Caco-2 (cell line): ENCODE data around the gene RTN1. TPM values are rescaled to one million over a fixed set of nuclear protein-coding genes. Genes with fewer than 3 reads are reported as not detected.
A peak's percentile ranks its signal among the peaks of the same experiment; 100 is the strongest.

ENCODE experiments used
- BruUV-seq: library from RNA; stranded (reverse); fragments of 400-500 nt; replicated peaks from 2 replicates; lab custom pipeline; 2021; lab: Mats Ljungman, UMichigan
- CTCF ChIA-PET: fragments of 300-600 bp; sonication (Branson Sonifier 250); formaldehyde crosslinking; loops from one replicate; lab custom pipeline; 2022; ENCODE audit warnings: antibody characterized with exemption; lab: Charles Lee
- POLR2A ChIA-PET: fragments of 300-600 bp; sonication (Branson Sonifier 250); formaldehyde crosslinking; loops from one replicate; lab custom pipeline; 2022; ENCODE audit warnings: antibody characterized with exemption; lab: Charles Lee
- DNase-seq, 2 experiments: peaks; one replicate each; pipeline versions ENCODE4 v3.0.0 to v3.0.0-alpha.2; 2020 to 2022
- H3K27me3 ChIP-seq: replicated peaks from 2 replicates; pipeline ENCODE4 v1.6.0; 2011; ENCODE audit warnings: low read length; ENCODE audit not compliant: control insufficient read depth, insufficient read depth
- H3K36me3 ChIP-seq: 2 replicates; pipeline ENCODE4 v1.5.1; 2011; ENCODE audit warnings: low read length; ENCODE audit not compliant: control insufficient read depth, insufficient read depth
- H3K4me1 ChIP-seq: fragments of 250-450 bp; sonication (Bioruptor Pico); 2 replicates; pipeline ENCODE4 v1.5.1; 2020; ENCODE audit warnings: mild to moderate bottlenecking
- H3K4me3 ChIP-seq: 2 replicates; pipeline ENCODE4 v1.5.1; 2011; ENCODE audit warnings: low read depth, mild to moderate bottlenecking, control low read depth, low read length
- H3K9me3 ChIP-seq: fragments of 250-450 bp; sonication (Bioruptor Pico); 2 replicates; pipeline ENCODE4 v1.5.1; 2020; ENCODE audit warnings: mild to moderate bottlenecking, moderate library complexity
- H3K27ac Mint-ChIP-seq: one replicate; pipeline ENCODE4 v1.8.0; 2022; ENCODE audit warnings: mixed read lengths; ENCODE audit not compliant: unreplicated experiment
- H3K27me3 Mint-ChIP-seq: one replicate; pipeline ENCODE4 v1.8.0; 2022; ENCODE audit warnings: mixed read lengths; ENCODE audit not compliant: insufficient read depth, unreplicated experiment
- H3K36me3 Mint-ChIP-seq: one replicate; pipeline ENCODE4 v1.8.0; 2022; ENCODE audit warnings: mild to moderate bottlenecking, mixed read lengths; ENCODE audit not compliant: insufficient read depth, unreplicated experiment
- H3K4me1 Mint-ChIP-seq: one replicate; pipeline ENCODE4 v1.8.0; 2022; ENCODE audit warnings: low read depth, mixed read lengths; ENCODE audit not compliant: unreplicated experiment
- H3K4me3 Mint-ChIP-seq: one replicate; pipeline ENCODE4 v1.8.0; 2022; ENCODE audit warnings: mild to moderate bottlenecking, moderate library complexity, mixed read lengths; ENCODE audit not compliant: unreplicated experiment
- H3K9me3 Mint-ChIP-seq: one replicate; pipeline ENCODE4 v1.8.0; 2022; ENCODE audit warnings: mixed read lengths; ENCODE audit not compliant: unreplicated experiment
- CTCF ChIP-seq, 2 experiments: fragments of 200-600 bp in 1 of 2; IDR thresholded peaks; 1 replicate in 1 of 2; 2 replicates in 1 of 2; pipeline versions ENCODE4 v1.5.1 to v1.8.0; 2011 to 2022; ENCODE audit warnings: antibody characterized with exemption in 1 of 2, control low read depth in 1 of 2, inconsistent platforms in 1 of 2, low read depth in 1 of 2, low read length in 1 of 2, mild to moderate bottlenecking in 1 of 2, moderate library complexity in 1 of 2; ENCODE audit not compliant: insufficient read depth in 1 of 2, severe bottlenecking in 1 of 2, unreplicated experiment in 1 of 2
- intact Hi-C: fragments of 100-400 bp; cut with micrococcal nuclease; formaldehyde crosslinking; loops from one replicate; pipeline ENCODE4 v1.10.0; 2022; ENCODE audit not compliant: unreplicated experiment
- total RNA-seq: library from RNA; stranded (reverse); gene quantifications from 2 replicates; pipeline ENCODE4 v1.2.3, GENCODE V29; 2022

The RTN1 gene
- total RNA-seq, 1 experiment from 2014 or later: 0.25 TPM

GRCh38 chr14:59580911-59581310, 289.7 kb downstream of the RTN1 start:
- Mint-ChIP-seq H3K4me1 (no peaks in the 10 kb centered on the region), H3K4me3 (no peak overlapping the region), H3K9me3 (no peaks in the 10 kb centered on the region), H3K27ac (no peak overlapping the region), H3K27me3 (no peaks in the 10 kb centered on the region), H3K36me3 (no peaks in the 10 kb centered on the region)
- intact Hi-C loops: no loop called here
- DNase-seq: no peak
- POLR2A ChIA-PET: no interaction called here
- no TSS peak for BruUV-seq
- Histone ChIP-seq H3K4me1 (no peaks in the 10 kb centered on the region), H3K27me3 (no peaks in the 10 kb centered on the region), H3K4me3 (no peak overlapping the region), H3K36me3 (no peaks in the 10 kb centered on the region), H3K9me3 (no peaks in the 10 kb centered on the region)
- CTCF ChIA-PET: no interaction called here
- TF ChIP-seq CTCF (IDR thresholded peaks at IDR 0.05; ENCODE audit: insufficient read depth in 1 of 2, low read depth in 1 of 2, low read length in 1 of 2, severe bottlenecking in 1 of 2, unreplicated experiment in 1 of 2): no peak

- intact Hi-C loops: loop anchor here (1.0 to 10.0 kb wide), 4 partner anchors 64 to 608 kb away; no protein-coding TSS in a partner anchor
- BruUV-seq: no TSS peak
These were observed 294.0 kb downstream of the RTN1 start, which contains the start of gene CCDC175 for GRCh38 chr14:59576332-59577294. CCDC175 (minus strand) TSS chr14:59576812; CDS start chr14:59576775, 37 bp downstream.

More at GRCh38 chr14:59576332-59577294, 294.0 kb downstream of the RTN1 start, which contains the start of gene CCDC175:
- H3K4me1 Mint-ChIP-seq: no peaks in the 10 kb centered on the region
- H3K27ac Mint-ChIP-seq: no peak within 1 kb of the TSS
- Histone ChIP-seq H3K4me1 (no peaks in the 10 kb centered on the region), H3K36me3 (no peaks in the 10 kb centered on the region), H3K27me3 (no peaks in the 10 kb centered on the region), H3K9me3 (0 out of 2 replicates have a peak, but pooled peaks cover 4% of the 10 kb centered on the region), H3K4me3 (peak within 1 kb of the TSS; percentile 39)
- peak; percentile 77 to 81 for TF ChIP-seq CTCF (IDR thresholded peaks at IDR 0.05; ENCODE audit: insufficient read depth in 1 of 2, low read depth in 1 of 2, low read length in 1 of 2, severe bottlenecking in 1 of 2, unreplicated experiment in 1 of 2)
- ChIA-PET POLR2A (interaction anchor here (1.2 kb wide), 1 partner anchor 92 kb away, joined by 3 read pairs; the partner anchor contains the start of genes JKAMP and L3HYPDH), CTCF (interaction anchor here (0.6 to 2.9 kb wide), 5 partner anchors 8 to 163 kb away, joined by 3 to 24 read pairs (median 5); partner anchors contain the start of genes JKAMP and L3HYPDH)
- H3K27me3 Mint-ChIP-seq: no peaks in the 10 kb centered on the region
- H3K4me3 Mint-ChIP-seq: peak within 1 kb of the TSS; percentile 69
- DNase-seq: peak; percentile 81 to 84
- H3K9me3 Mint-ChIP-seq: no peaks in the 10 kb centered on the region
- no peaks in the 10 kb centered on the region for H3K36me3 Mint-ChIP-seq
